HEK293T (cell line): ENCODE data around the gene MLH3.

ENCODE experiments used
- ELF4 ChIP-seq: fragments of 450-650 bp; IDR thresholded peaks from 2 replicates; pipeline ENCODE4 v1.6.1; 2017; ENCODE audit warnings: antibody characterized with exemption
- FOXK2 ChIP-seq: fragments of 450-650 bp; IDR thresholded peaks from 2 replicates; pipeline ENCODE4 v1.6.1; 2016; ENCODE audit warnings: mild to moderate bottlenecking
- FOXM1 ChIP-seq: fragments of 450-650 bp; IDR thresholded peaks from 2 replicates; pipeline ENCODE4 v1.6.1; 2017; ENCODE audit warnings: mild to moderate bottlenecking, borderline replicate concordance
- SUZ12 ChIP-seq: fragments of 450-650 bp; IDR thresholded peaks from 2 replicates; pipeline ENCODE4 v1.6.1; 2016; ENCODE audit warnings: mild to moderate bottlenecking
- ZNF384 ChIP-seq: fragments of 450-650 bp; IDR thresholded peaks from 2 replicates; pipeline ENCODE4 v1.6.1; 2016

DNA sequence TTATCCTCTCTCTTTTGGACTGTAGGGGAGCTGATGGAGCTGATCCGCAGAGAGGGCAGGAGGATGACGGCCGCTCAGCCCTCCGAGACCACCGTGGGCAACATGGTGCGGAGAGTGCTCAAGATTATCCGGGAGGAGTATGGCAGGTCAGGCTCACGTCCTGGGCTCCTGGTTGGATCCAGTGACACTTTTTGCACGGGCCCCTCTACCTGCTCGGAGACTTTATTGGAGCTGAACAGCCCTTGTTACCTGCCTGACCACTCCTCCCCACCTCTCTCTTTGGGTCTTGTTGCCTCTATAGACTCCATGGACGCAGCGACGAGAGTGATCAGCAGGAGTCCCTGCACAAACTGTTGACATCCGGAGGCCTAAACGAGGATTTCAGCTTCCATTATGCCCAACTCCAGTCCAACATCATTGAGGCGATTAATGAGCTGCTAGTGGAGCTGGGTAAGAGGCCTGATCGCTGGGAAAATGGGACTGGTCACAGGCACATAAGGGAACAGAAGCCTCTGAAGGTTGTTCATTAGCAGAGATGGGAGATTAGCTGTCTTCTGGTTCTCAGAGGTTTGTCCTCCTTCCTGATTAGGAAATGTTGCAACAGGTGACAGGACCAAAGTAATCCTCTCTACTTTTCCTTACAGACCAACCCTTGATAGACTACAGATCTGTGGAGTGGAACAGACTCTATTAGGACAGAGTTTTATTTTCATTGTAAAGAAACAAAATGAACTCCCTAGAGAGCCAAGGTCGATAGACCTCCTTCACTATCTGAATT, 47.8 kb downstream of the MLH3 start:
- TF ChIP-seq ZNF384 (no peak), FOXK2 (no peak), SUZ12 (no peak), ELF4 (no peak), FOXM1 (no peak)
